Osteoblast (primary cell): Measurements from ENCODE around the gene MAP3K21. TPM values are rescaled to one million over a fixed set of nuclear protein-coding genes. Genes with fewer than 3 reads are reported as not detected.

Experiments used
- DNase-seq: peaks from one replicate; pipeline ENCODE4 v3.0.0; 2011; ENCODE audit warnings: low spot score, mixed read lengths; ENCODE audit not compliant: insufficient read length; ENCODE audit errors: missing footprints
- H2AFZ ChIP-seq: 2 replicates; pipeline ENCODE4 v1.6.0; 2011; ENCODE audit warnings: mild to moderate bottlenecking, low read length
- H3K27ac ChIP-seq: 2 replicates; pipeline ENCODE4 v1.5.1; 2011; ENCODE audit warnings: mild to moderate bottlenecking, low read depth, low read length, moderate library complexity
- H3K27me3 ChIP-seq: 2 replicates; pipeline ENCODE4 v1.6.0; 2012; ENCODE audit warnings: mild to moderate bottlenecking, control low read depth, inconsistent platforms, low read length, moderate library complexity; ENCODE audit not compliant: insufficient read depth
- H3K36me3 ChIP-seq: 2 replicates; pipeline ENCODE4 v1.5.1; 2011; ENCODE audit warnings: mild to moderate bottlenecking, low read length, control low read depth, moderate library complexity; ENCODE audit not compliant: insufficient read depth
- H3K4me1 ChIP-seq: 2 replicates; pipeline ENCODE4 v1.5.1; 2011; ENCODE audit warnings: mild to moderate bottlenecking, low read length, control low read depth, moderate library complexity; ENCODE audit not compliant: insufficient read depth
- H3K4me2 ChIP-seq: 2 replicates; pipeline ENCODE4 v1.6.0; 2011; ENCODE audit warnings: mild to moderate bottlenecking, low read length; ENCODE audit not compliant: insufficient read depth
- H3K4me3 ChIP-seq: fragments of 200-600 bp; sonication (generic); 3 replicates; pipeline ENCODE4 v1.5.1; 2012; ENCODE audit warnings: mild to moderate bottlenecking, low read length, inconsistent platforms; ENCODE audit not compliant: insufficient read depth
- H3K79me2 ChIP-seq: 2 replicates; pipeline ENCODE4 v1.6.0; 2012; ENCODE audit warnings: mild to moderate bottlenecking, low read length, control low read depth, inconsistent platforms; ENCODE audit not compliant: insufficient read depth
- H3K9me3 ChIP-seq: 2 replicates; pipeline ENCODE4 v1.5.1; 2011; ENCODE audit warnings: low read depth, low read length, control low read depth
- H4K20me1 ChIP-seq: 2 replicates; pipeline ENCODE4 v1.6.0; 2012; ENCODE audit warnings: mild to moderate bottlenecking, low read length, control low read depth; ENCODE audit not compliant: insufficient read depth
- total RNA-seq: library from RNA; depleted of rRNA; stranded (reverse); fragments of >200 nt; gene quantifications from 2 replicates; pipeline ENCODE4 v1.2.3, GENCODE V29; 2012
- TF ChIP-seq, protein P1 (sequence below): IDR thresholded peaks from 2 replicates; pipeline ENCODE4 v1.5.1; 2011; ENCODE audit warnings: mild to moderate bottlenecking, low read depth, low read length, moderate library complexity; ENCODE audit errors: extremely low read depth

The MAP3K21 gene
- total RNA-seq, 1 donor = under 0.01 TPM

DNA sequence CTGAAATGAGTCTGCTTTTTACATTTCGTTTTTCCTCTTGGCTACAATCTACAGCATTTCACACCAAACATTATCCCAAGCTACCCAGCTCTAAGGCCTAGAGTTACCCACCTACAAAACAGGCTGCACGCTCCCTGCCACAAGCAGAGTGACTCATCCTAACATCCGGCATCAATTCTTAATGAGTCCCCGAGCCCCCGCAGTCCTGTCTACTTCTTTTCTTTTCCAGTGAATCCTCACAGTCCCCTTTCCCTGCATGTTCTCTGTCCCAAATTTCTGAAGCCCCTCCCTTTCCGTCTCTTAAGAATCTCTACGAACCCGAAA is 32.6 kb upstream of the MAP3K21 start:
- TF ChIP-seq, protein P1, sequence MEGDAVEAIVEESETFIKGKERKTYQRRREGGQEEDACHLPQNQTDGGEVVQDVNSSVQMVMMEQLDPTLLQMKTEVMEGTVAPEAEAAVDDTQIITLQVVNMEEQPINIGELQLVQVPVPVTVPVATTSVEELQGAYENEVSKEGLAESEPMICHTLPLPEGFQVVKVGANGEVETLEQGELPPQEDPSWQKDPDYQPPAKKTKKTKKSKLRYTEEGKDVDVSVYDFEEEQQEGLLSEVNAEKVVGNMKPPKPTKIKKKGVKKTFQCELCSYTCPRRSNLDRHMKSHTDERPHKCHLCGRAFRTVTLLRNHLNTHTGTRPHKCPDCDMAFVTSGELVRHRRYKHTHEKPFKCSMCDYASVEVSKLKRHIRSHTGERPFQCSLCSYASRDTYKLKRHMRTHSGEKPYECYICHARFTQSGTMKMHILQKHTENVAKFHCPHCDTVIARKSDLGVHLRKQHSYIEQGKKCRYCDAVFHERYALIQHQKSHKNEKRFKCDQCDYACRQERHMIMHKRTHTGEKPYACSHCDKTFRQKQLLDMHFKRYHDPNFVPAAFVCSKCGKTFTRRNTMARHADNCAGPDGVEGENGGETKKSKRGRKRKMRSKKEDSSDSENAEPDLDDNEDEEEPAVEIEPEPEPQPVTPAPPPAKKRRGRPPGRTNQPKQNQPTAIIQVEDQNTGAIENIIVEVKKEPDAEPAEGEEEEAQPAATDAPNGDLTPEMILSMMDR = no peak
- Histone ChIP-seq H3K4me3 (peak overlapping the region; percentile 87), H3K9me3 (no peaks in the 10 kb centered on the region), H4K20me1 (peaks cover 3% of the 10 kb centered on the region), H3K36me3 (no peaks in the 10 kb centered on the region), H3K27me3 (no peaks in the 10 kb centered on the region), H3K79me2 (peaks cover 34% of the 10 kb centered on the region), H3K4me2 (peak overlapping the region; percentile 88), H3K4me1 (peaks cover 11% of the 10 kb centered on the region), H3K27ac (peak overlapping the region; percentile 62), H2AFZ (peak overlapping the region; percentile 97)
- DNase-seq = peak; percentile 90

DNA sequence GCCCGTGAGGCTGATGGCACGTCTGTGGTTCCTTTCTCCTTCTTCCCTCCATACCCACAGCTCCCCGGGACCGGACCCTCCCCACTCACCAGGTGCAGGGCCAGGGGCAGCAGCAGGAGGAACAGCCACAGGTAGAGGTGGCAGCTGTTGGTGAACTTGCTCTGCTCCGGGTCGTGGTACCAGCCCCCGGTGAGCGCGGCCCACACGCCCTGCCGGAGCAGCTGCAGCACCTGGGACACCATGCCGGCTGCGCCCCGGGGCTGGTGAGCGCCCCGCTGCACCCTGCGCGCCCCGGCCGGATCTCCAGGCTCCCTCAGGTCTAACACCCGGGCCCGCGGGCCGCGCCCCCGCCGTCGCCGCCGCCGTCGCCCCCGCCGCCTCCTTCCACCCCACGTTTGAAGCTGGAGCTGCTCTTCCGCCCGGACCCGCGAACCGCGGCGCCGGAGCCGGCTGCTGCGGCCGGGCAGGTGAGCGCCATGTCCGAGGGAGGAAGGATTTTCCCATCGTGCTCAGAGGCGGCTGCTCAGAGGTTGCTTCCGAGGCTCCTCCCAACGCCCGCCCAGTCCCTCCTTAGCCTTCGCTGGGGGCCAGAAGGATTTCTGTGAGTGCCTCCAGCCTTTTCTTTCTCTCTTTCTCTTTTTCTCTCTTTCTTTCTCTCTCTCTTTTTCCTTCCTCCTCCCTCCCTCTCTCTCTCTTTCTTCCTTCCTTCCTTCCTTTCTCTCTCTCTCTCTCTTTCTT is 32.1 kb upstream of the MAP3K21 start, which contains the start of gene PCNX2:
PCNX2 (minus strand) TSS at position 489 of the 738 bp plus-strand sequence; CDS start at position 242, 247 bp downstream.
- peak within 1 kb of the TSS; percentile 88 for H3K4me2 ChIP-seq
- H4K20me1 ChIP-seq = peaks cover 3% of the 10 kb centered on the region
- no peaks in the 10 kb centered on the region for H3K9me3 ChIP-seq
- TF ChIP-seq, protein P1 = no peak
- peaks cover 33% of the 10 kb centered on the region for H3K79me2 ChIP-seq
- peak within 1 kb of the TSS; percentile 87 for H3K4me3 ChIP-seq
- H2AFZ ChIP-seq = peak within 1 kb of the TSS; percentile 97
- no peaks in the 10 kb centered on the region for H3K27me3 ChIP-seq
- H3K36me3 ChIP-seq = no peaks in the 10 kb centered on the region
- peak within 1 kb of the TSS; percentile 62 for H3K27ac ChIP-seq
- peaks cover 11% of the 10 kb centered on the region for H3K4me1 ChIP-seq
- DNase-seq = peak; percentile 90

DNA sequence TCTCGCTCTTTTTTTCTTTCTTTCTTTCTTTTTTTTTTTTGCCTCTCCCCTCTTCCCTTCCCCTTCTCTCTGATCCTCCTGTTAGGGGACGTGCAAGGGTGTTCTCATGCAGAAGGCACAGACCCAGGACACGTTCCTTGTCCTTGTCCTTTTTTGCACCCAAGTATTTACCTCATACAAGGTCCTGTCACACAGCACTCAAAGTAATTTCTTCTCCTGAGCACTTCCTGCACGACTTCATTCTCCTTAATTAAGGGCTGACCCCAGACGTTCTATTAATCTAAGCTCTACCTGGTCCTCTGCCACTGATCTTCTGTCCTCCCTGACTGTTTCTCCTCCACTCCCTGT is 31.6 kb upstream of the MAP3K21 start:
- TF ChIP-seq, protein P1 = no peak
- no peaks in the 10 kb centered on the region for H3K9me3 ChIP-seq
- peak overlapping the region; percentile 87 for H3K4me3 ChIP-seq
- H3K36me3 ChIP-seq = no peaks in the 10 kb centered on the region
- H3K79me2 ChIP-seq = peaks cover 29% of the 10 kb centered on the region
- H2AFZ ChIP-seq = peak overlapping the region; percentile 97
- H3K4me2 ChIP-seq = peak overlapping the region; percentile 88
- peaks cover 11% of the 10 kb centered on the region for H3K4me1 ChIP-seq
- DNase-seq = no peak
- H3K27ac ChIP-seq = no peak overlapping the region
- H3K27me3 ChIP-seq = no peaks in the 10 kb centered on the region
- peaks cover under 1% of the 10 kb centered on the region for H4K20me1 ChIP-seq

DNA sequence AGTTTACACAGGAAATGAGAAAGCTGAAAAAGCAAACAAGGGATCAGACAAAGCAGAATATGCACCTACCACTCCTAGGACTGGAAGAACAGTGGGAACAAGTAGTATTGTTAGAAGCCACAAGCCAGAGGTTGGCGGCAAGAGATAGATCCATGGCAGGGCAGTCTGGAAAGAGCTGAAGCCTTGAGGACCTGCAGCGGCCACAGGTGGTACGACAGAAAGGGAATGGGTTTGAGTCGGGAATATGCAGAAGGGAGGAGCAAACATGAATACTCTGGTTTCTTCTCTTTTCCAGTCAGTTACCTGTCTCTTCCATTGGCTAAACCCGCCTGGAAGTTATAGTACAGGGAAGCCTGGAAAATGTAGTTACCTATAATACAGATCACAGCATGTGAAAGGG is 28.1 kb upstream of the MAP3K21 start:
- no peak overlapping the region for H3K4me3 ChIP-seq
- no peaks in the 10 kb centered on the region for H3K9me3 ChIP-seq
- H3K36me3 ChIP-seq = no peaks in the 10 kb centered on the region
- no peak overlapping the region for H3K4me2 ChIP-seq
- peaks cover 10% of the 10 kb centered on the region for H3K79me2 ChIP-seq
- DNase-seq = no peak
- H2AFZ ChIP-seq = no peak overlapping the region
- H3K27ac ChIP-seq = no peak overlapping the region
- TF ChIP-seq, protein P1 = no peak
- no peaks in the 10 kb centered on the region for H4K20me1 ChIP-seq
- H3K4me1 ChIP-seq = peaks cover 8% of the 10 kb centered on the region
- H3K27me3 ChIP-seq = no peaks in the 10 kb centered on the region
